ENCODE results near the gene LINC00237.

Gene LINC00237

GRCh38 chr20:21087862-21088540, 18.2 kb downstream of the LINC00237 start:
- H3K9ac ChIP-seq (ENCODE audit: low read length), result no peak overlapping the region
- no peak overlapping the region for H3K18ac ChIP-seq (ENCODE audit: low read length)
- H3K9me3 ChIP-seq (ENCODE audit: insufficient read depth, low read depth, low read length), result no peaks in the 10 kb centered on the region
- H3K36me3 ChIP-seq (ENCODE audit: control insufficient read depth in 1 of 2, insufficient read depth in 2 of 2, low read length in 2 of 2), result no peaks in the 10 kb centered on the region
- no peak overlapping the region for H4K91ac ChIP-seq (ENCODE audit: low read depth, low read length)
- no peak for DNase-seq
- no peaks in the 10 kb centered on the region for H3K79me2 ChIP-seq (ENCODE audit: control insufficient read depth, insufficient read depth, low read length, poor library complexity)
- no peak overlapping the region for H3K4me3 ChIP-seq (ENCODE audit: low read depth, low read length)
- H4K8ac ChIP-seq (ENCODE audit: low read depth, low read length), result no peak overlapping the region
- WGBS (ENCODE audit: extremely low coverage, insufficient coverage, insufficient read length), result no CpG with 5 or more reads among the region's 9 CpGs
- no peak overlapping the region for H4K12ac ChIP-seq (ENCODE audit: low read depth, low read length)
- H3K79me1 ChIP-seq (ENCODE audit: low read length), result no peaks in the 10 kb centered on the region
- no peak overlapping the region for H3K4me2 ChIP-seq (ENCODE audit: low read length)
- no peaks in the 10 kb centered on the region for H3K27me3 ChIP-seq (ENCODE audit: insufficient read depth, low read length)
- H2BK12ac ChIP-seq (ENCODE audit: low read length), result no peak overlapping the region
- H3K23ac ChIP-seq (ENCODE audit: low read length), result no peak overlapping the region
- H3K4ac ChIP-seq (ENCODE audit: low read depth, low read length), result no peak overlapping the region
- no peak overlapping the region for H2AK5ac ChIP-seq (ENCODE audit: low read length)
- H3K27ac ChIP-seq (ENCODE audit: low read depth, low read length), result no peak overlapping the region
- H3K14ac ChIP-seq (ENCODE audit: low read length), result no peak overlapping the region
- no peaks in the 10 kb centered on the region for H3K4me1 ChIP-seq (ENCODE audit: control insufficient read depth in 1 of 2, insufficient read depth in 2 of 2, low read length in 2 of 2)
- H2BK5ac ChIP-seq (ENCODE audit: low read depth, low read length, poor library complexity), result no peak overlapping the region
- no peak overlapping the region for H2AFZ ChIP-seq (ENCODE audit: insufficient read depth, low read length, poor library complexity)
- H2BK120ac ChIP-seq (ENCODE audit: insufficient read depth, low read length, poor library complexity), result no peak overlapping the region

GRCh38 chr20:21083825-21084325, 22.3 kb downstream of the LINC00237 start:
- Histone ChIP-seq H3K36me3 (ENCODE audit: control insufficient read depth in 1 of 2, insufficient read depth in 2 of 2, low read length in 2 of 2) (no peaks in the 10 kb centered on the region), H2AK5ac (ENCODE audit: low read length) (no peak overlapping the region), H4K8ac (ENCODE audit: low read depth, low read length) (no peak overlapping the region), H2BK120ac (ENCODE audit: insufficient read depth, low read length, poor library complexity) (no peak overlapping the region), H3K79me1 (ENCODE audit: low read length) (no peaks in the 10 kb centered on the region), H3K9me3 (ENCODE audit: insufficient read depth, low read depth, low read length) (no peaks in the 10 kb centered on the region), H3K27ac (ENCODE audit: low read depth, low read length) (no peak overlapping the region), H3K9ac (ENCODE audit: low read length) (no peak overlapping the region), H3K23ac (ENCODE audit: low read length) (no peak overlapping the region), H2BK5ac (ENCODE audit: low read depth, low read length, poor library complexity) (no peak overlapping the region), H2AFZ (ENCODE audit: insufficient read depth, low read length, poor library complexity) (no peak overlapping the region), H3K79me2 (ENCODE audit: control insufficient read depth, insufficient read depth, low read length, poor library complexity) (no peaks in the 10 kb centered on the region), H3K4me2 (ENCODE audit: low read length) (no peak overlapping the region), H3K18ac (ENCODE audit: low read length) (no peak overlapping the region), H3K4ac (ENCODE audit: low read depth, low read length) (no peak overlapping the region), H3K4me3 (ENCODE audit: low read depth, low read length) (no peak overlapping the region), H4K12ac (ENCODE audit: low read depth, low read length) (no peak overlapping the region), H4K91ac (ENCODE audit: low read depth, low read length) (no peak overlapping the region), H2BK12ac (ENCODE audit: low read length) (no peak overlapping the region), H3K4me1 (ENCODE audit: control insufficient read depth in 1 of 2, insufficient read depth in 2 of 2, low read length in 2 of 2) (no peaks in the 10 kb centered on the region), H3K27me3 (ENCODE audit: insufficient read depth, low read length) (no peaks in the 10 kb centered on the region), H3K14ac (ENCODE audit: low read length) (no peak overlapping the region)
- no peak for DNase-seq
- no CpG with 5 or more reads among the region's 2 CpGs for WGBS (ENCODE audit: extremely low coverage, insufficient coverage, insufficient read length)

GRCh38 chr20:21082584-21082983, 23.6 kb downstream of the LINC00237 start:
- Histone ChIP-seq H3K18ac (ENCODE audit: low read length) (no peak overlapping the region), H4K8ac (ENCODE audit: low read depth, low read length) (no peak overlapping the region), H3K27me3 (ENCODE audit: insufficient read depth, low read length) (no peaks in the 10 kb centered on the region), H3K4ac (ENCODE audit: low read depth, low read length) (no peak overlapping the region), H2AK5ac (ENCODE audit: low read length) (no peak overlapping the region), H3K14ac (ENCODE audit: low read length) (no peak overlapping the region), H3K4me3 (ENCODE audit: low read depth, low read length) (no peak overlapping the region), H3K9ac (ENCODE audit: low read length) (no peak overlapping the region), H3K4me1 (ENCODE audit: control insufficient read depth in 1 of 2, insufficient read depth in 2 of 2, low read length in 2 of 2) (no peaks in the 10 kb centered on the region), H2BK12ac (ENCODE audit: low read length) (no peak overlapping the region), H2BK120ac (ENCODE audit: insufficient read depth, low read length, poor library complexity) (no peak overlapping the region), H4K12ac (ENCODE audit: low read depth, low read length) (no peak overlapping the region), H3K4me2 (ENCODE audit: low read length) (no peak overlapping the region), H3K79me2 (ENCODE audit: control insufficient read depth, insufficient read depth, low read length, poor library complexity) (no peaks in the 10 kb centered on the region), H3K27ac (ENCODE audit: low read depth, low read length) (no peak overlapping the region), H3K36me3 (ENCODE audit: control insufficient read depth in 1 of 2, insufficient read depth in 2 of 2, low read length in 2 of 2) (no peaks in the 10 kb centered on the region), H3K9me3 (ENCODE audit: insufficient read depth, low read depth, low read length) (no peaks in the 10 kb centered on the region), H2BK5ac (ENCODE audit: low read depth, low read length, poor library complexity) (no peak overlapping the region), H3K79me1 (ENCODE audit: low read length) (no peaks in the 10 kb centered on the region), H2AFZ (ENCODE audit: insufficient read depth, low read length, poor library complexity) (no peak overlapping the region), H4K91ac (ENCODE audit: low read depth, low read length) (no peak overlapping the region), H3K23ac (ENCODE audit: low read length) (no peak overlapping the region)
- DNase-seq, result no peak
- no CpG with 5 or more reads among the region's 2 CpGs for WGBS (ENCODE audit: extremely low coverage, insufficient coverage, insufficient read length)

GRCh38 chr20:21077809-21078345, 28.3 kb downstream of the LINC00237 start:
- Histone ChIP-seq H2AK5ac (ENCODE audit: low read length) (no peak overlapping the region), H3K23ac (ENCODE audit: low read length) (no peak overlapping the region), H3K4me1 (ENCODE audit: control insufficient read depth in 1 of 2, insufficient read depth in 2 of 2, low read length in 2 of 2) (no peaks in the 10 kb centered on the region), H4K8ac (ENCODE audit: low read depth, low read length) (no peak overlapping the region), H3K27me3 (ENCODE audit: insufficient read depth, low read length) (no peaks in the 10 kb centered on the region), H2BK120ac (ENCODE audit: insufficient read depth, low read length, poor library complexity) (no peak overlapping the region), H2AFZ (ENCODE audit: insufficient read depth, low read length, poor library complexity) (no peak overlapping the region), H2BK5ac (ENCODE audit: low read depth, low read length, poor library complexity) (no peak overlapping the region), H3K18ac (ENCODE audit: low read length) (no peak overlapping the region), H3K9me3 (ENCODE audit: insufficient read depth, low read depth, low read length) (no peaks in the 10 kb centered on the region), H3K14ac (ENCODE audit: low read length) (no peak overlapping the region), H3K27ac (ENCODE audit: low read depth, low read length) (no peak overlapping the region), H3K9ac (ENCODE audit: low read length) (no peak overlapping the region), H3K4me2 (ENCODE audit: low read length) (no peak overlapping the region), H4K91ac (ENCODE audit: low read depth, low read length) (no peak overlapping the region), H3K79me1 (ENCODE audit: low read length) (no peaks in the 10 kb centered on the region), H3K4ac (ENCODE audit: low read depth, low read length) (no peak overlapping the region), H3K36me3 (ENCODE audit: control insufficient read depth in 1 of 2, insufficient read depth in 2 of 2, low read length in 2 of 2) (no peaks in the 10 kb centered on the region), H3K4me3 (ENCODE audit: low read depth, low read length) (no peak overlapping the region), H4K12ac (ENCODE audit: low read depth, low read length) (no peak overlapping the region), H2BK12ac (ENCODE audit: low read length) (no peak overlapping the region), H3K79me2 (ENCODE audit: control insufficient read depth, insufficient read depth, low read length, poor library complexity) (no peaks in the 10 kb centered on the region)
- no CpG with 5 or more reads among the region's 4 CpGs for WGBS (ENCODE audit: extremely low coverage, insufficient coverage, insufficient read length)
- no peak for DNase-seq

Data from trophoblast cell (in vitro differentiated cells and primary cell).